ENCODE results near the gene S100A7A. TPM values are rescaled to one million over a fixed set of nuclear protein-coding genes. Genes with fewer than 3 reads are reported as not detected.

The S100A7A gene
- total and polyA plus RNA-seq, 4 donors: not detected

- WGBS: 76% methylated on average over 4 of the region's 4 CpGs
- H3K9ac ChIP-seq (ENCODE audit: low read depth in 1 of 2, low read length in 2 of 2): no peak overlapping the region
- H3K27me3 ChIP-seq (ENCODE audit: control insufficient read depth in 4 of 4, insufficient read depth in 4 of 4, low read length in 3 of 4): peaks cover 0 to 2% (median 0%) of the 10 kb centered on the region in 4 donors
- no peak for DNase-seq (ENCODE audit: low spot score)
- H3K4me3 ChIP-seq (ENCODE audit: low read depth in 1 of 3, low read length in 3 of 3): no peak overlapping the region
- H3K9me3 ChIP-seq (ENCODE audit: control insufficient read depth in 4 of 4, low read length in 3 of 4): peaks cover 0 to 5% (median 2%) of the 10 kb centered on the region in 4 donors
- H3K4me1 ChIP-seq (ENCODE audit: control insufficient read depth in 4 of 4, insufficient read depth in 4 of 4, low read length in 3 of 4): no peaks in the 10 kb centered on the region
- H3K27ac ChIP-seq (ENCODE audit: low read depth in 1 of 2, low read length in 2 of 2): peak overlapping the region in 1 of 2 donors; percentile 7
- H3K36me3 ChIP-seq (ENCODE audit: control insufficient read depth in 4 of 4, insufficient read depth in 3 of 4, low read depth in 1 of 4, low read length in 3 of 4): no peaks in the 10 kb centered on the region
- no peak for TF ChIP-seq MAX (IDR thresholded peaks at IDR 0.05)
- TF ChIP-seq, protein P1, sequence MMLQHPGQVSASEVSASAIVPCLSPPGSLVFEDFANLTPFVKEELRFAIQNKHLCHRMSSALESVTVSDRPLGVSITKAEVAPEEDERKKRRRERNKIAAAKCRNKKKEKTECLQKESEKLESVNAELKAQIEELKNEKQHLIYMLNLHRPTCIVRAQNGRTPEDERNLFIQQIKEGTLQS (IDR thresholded peaks at IDR 0.05): no peak
- TF ChIP-seq RXRA (IDR thresholded peaks at IDR 0.05): no peak
- TF ChIP-seq TAF1 (conservative IDR thresholded peaks at IDR 0.05): no peak
- no peak for TF ChIP-seq NR2F2 (IDR thresholded peaks at IDR 0.05)
- TF ChIP-seq SP1 (IDR thresholded peaks at IDR 0.05): no peak
- TF ChIP-seq EGR1 (IDR thresholded peaks at IDR 0.05; ENCODE audit: low read depth in 2 of 2): no peak
- TF ChIP-seq GABPA (IDR thresholded peaks at IDR 0.05 in 1 of 2, conservative IDR thresholded peaks at IDR 0.05 in 1 of 2): no peak
- TF ChIP-seq FOXA2 (IDR thresholded peaks at IDR 0.05): no peak
- no peak for TF ChIP-seq JUND (IDR thresholded peaks at IDR 0.05)
- TF ChIP-seq REST (IDR thresholded peaks at IDR 0.05): no peak
- no peak for TF ChIP-seq FOXA1 (IDR thresholded peaks at IDR 0.05)
- no peak for TF ChIP-seq YY1 (IDR thresholded peaks at IDR 0.05)
- TF ChIP-seq, protein P2, sequence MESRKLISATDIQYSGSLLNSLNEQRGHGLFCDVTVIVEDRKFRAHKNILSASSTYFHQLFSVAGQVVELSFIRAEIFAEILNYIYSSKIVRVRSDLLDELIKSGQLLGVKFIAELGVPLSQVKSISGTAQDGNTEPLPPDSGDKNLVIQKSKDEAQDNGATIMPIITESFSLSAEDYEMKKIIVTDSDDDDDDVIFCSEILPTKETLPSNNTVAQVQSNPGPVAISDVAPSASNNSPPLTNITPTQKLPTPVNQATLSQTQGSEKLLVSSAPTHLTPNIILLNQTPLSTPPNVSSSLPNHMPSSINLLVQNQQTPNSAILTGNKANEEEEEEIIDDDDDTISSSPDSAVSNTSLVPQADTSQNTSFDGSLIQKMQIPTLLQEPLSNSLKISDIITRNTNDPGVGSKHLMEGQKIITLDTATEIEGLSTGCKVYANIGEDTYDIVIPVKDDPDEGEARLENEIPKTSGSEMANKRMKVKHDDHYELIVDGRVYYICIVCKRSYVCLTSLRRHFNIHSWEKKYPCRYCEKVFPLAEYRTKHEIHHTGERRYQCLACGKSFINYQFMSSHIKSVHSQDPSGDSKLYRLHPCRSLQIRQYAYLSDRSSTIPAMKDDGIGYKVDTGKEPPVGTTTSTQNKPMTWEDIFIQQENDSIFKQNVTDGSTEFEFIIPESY (IDR thresholded peaks at IDR 0.05): no peak
- TF ChIP-seq CTCF (IDR thresholded peaks at IDR 0.05; ENCODE audit: low read depth, low read length, missing input control): no peak
- no peak for TF ChIP-seq HNF4A (conservative IDR thresholded peaks at IDR 0.05)
- TF ChIP-seq HNF4G (IDR thresholded peaks at IDR 0.05): no peak
- TF ChIP-seq RAD21 (IDR thresholded peaks at IDR 0.05): no peak
Measured at GRCh38 chr1:153384958-153385580, 31.3 kb upstream of the S100A7A start.
